ENCODE measurements around the gene CBY3.
"Not testable (repeated sequence)": the region's sequence is repeated elsewhere in the genome, so short reads cannot be mapped to it uniquely, and the experiment has no call there.

Gene CBY3

DNA sequence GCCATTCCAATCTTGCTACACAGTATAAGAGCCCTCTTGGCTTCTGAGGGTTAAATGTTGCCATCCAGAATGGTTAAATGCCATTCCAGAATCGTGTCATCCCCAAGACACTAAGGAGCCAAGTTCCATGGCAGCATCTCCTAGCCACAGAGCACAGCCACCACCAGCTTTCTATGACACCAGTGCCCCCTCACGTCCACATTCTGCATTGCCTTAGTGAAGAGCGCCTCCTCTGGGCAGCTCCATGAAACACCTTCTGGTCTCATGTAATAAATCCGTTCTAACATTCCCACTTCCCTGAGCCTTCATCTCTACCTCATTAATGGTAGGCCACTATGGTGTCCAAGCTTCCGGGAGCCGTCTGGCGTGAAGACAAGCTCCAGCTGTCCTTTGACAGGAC is 12.4 kb downstream of the CBY3 start:
- DNase-seq (ENCODE audit: low read depth), result no peak

DNA sequence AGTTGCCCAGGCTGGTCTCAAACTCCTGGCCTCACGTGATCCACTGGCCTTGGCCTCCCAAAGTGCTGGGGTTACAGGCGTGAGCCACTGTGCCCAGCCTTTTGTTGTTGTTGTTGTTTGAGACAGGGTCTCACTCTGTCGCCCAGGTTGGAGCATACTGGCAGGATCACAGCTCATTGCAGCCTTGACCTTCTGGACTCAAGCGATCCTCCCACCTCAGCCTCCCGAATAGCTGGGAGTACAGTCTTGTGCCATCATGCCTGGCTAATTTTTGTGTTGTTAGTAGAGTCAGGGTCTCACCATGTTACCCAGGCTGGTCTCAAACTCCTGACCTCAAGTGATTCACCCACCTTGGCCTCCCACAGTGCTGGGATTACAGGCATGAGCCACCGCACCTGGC is 19.2 kb downstream of the CBY3 start:
- not testable (repeated sequence) for DNase-seq (ENCODE audit: low read depth)

DNA sequence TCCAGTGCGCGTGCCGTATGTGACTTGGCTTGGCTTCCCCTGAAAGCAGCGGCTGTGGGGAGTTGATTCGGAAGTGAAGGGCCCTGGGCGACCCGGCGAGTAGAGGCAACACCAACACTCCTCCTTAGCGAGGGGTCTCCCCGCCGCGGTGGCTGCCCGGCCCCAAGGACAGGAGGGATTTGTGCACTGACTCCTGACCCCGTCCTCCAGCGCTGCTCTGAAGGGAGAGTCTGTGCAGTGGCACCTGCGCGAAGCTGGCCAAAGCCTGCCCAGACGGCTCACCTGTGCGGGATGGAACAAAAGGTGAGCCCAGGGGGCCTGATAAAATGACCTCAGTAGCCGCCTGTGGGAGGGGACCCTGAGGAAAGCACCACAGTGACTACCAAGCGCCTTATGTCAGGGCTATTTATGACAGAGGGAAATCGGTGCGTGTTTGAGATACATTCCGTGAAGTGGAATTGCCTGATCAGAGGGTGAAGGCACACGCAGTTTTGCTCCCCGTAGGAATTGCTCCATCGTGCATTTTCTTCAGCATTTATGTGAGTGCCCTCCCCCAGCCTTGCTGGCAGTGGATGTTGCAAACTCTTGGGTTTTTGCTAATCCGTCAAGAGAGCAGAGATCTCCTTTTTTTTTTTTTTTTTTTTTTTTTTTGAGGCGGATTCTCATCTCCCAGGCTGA is 22.5 kb downstream of the CBY3 start:
- DNase-seq (ENCODE audit: low read depth), result not testable (repeated sequence)

DNA sequence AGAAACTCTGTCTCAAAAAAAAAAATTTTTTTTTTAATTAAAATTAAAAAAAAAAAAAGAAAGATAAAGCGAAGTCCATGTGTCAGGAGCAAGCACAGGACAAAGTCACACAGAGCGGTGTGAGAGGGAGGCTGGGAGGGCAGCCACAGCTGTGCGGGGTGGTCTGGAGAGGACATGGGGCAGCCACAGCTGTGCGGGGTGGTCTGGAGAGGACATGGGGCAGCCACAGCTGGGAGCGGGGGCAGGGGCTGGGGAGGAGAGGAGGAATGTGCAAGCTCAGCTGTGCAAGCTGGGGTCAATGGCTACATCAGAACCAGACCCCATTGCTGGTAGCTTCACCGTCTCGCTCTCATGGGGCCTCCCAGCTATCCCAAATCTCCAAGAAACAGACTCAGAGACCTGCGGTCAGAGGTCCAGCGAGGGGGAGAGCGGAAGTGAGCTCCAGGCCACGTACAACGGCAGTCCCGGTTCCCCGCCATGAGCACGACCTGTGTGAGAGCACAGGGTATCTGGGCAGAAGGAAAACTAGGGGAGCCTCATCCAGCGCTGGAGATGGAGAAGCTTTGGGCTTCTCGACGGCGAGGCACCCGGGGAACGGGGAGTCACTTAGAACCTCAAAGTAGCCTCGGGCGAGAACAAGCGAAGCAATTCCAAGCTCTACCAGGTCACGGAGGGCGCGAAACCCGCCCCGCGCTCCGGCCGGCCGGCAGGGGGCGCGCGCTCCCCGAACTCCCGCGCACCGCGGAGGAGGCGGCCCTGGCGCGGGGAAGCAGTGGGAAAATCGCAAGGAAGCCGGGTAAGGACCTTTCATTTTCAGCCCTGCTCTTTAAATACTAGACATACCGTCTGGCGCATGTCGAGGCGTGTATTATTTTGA is 23.3 kb downstream of the CBY3 start:
- DNase-seq (ENCODE audit: low read depth), result not testable (repeated sequence)

DNA sequence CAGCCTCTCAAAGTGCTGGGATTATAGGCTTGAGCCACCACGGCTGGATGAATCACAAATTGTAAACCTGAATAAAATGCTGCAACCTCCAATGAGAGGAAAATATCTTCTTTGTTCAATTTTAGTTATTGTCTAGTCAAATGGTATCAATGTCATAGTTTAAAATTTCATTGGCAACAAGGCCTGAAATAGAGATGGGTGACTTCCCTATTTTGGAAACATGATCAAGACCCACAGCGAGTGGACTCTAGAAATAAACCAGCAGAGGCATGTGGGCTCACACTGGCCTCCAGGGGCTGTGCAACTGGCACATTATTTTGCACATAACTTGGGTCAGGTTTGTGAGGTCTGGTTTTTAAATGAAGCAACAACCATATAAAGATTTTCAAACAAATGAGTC is 27.7 kb downstream of the CBY3 start:
- DNase-seq (ENCODE audit: low read depth), result not testable (repeated sequence)

DNA sequence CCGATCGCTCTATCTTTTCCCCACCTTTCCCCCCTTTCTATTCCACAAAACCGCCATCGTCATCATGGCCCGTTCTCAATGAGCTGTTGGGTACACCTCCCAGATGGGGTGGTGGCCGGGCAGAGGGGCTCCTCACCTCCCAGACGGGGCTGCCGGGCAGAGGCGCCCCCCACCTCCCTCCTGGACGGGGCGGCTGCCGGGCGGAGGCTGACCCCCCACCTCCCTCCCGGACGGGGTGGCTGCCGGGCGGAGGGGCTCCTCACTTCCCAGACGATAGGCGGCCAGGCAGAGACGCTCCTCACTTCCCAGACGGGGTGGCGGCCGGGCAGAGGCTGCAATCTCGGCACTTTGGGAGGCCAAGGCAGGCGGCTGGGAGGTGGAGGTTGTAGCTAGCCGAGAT is 30.6 kb downstream of the CBY3 start:
- DNase-seq (ENCODE audit: low read depth), result not testable (repeated sequence)

DNA sequence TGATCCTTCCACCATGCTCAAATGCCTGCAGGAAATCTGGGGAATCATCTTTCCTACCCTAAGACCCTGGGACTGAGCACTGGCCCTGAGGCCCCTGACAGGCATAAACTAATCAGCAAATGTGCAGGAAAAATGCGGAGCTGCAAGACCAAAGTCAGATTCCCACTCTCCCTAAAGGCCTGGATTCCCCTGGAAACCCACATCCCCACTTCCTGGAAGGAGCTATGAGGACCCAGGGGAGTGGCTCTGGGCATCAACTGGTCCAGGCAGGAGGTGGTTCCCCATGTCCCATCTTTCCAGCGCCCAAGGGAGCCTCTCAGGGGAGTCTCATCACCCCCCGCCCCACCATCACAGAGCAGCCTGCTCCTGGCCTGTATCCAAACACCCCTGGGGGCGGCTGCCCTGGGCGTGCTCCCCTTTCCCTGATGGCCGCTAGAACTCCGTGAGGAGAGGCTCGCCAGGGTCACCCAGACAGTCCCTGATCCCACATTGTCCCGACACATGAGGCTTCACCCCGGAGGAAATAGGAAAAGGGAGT is 31.6 kb downstream of the CBY3 start:
- not testable (repeated sequence) for DNase-seq (ENCODE audit: low read depth)

DNA sequence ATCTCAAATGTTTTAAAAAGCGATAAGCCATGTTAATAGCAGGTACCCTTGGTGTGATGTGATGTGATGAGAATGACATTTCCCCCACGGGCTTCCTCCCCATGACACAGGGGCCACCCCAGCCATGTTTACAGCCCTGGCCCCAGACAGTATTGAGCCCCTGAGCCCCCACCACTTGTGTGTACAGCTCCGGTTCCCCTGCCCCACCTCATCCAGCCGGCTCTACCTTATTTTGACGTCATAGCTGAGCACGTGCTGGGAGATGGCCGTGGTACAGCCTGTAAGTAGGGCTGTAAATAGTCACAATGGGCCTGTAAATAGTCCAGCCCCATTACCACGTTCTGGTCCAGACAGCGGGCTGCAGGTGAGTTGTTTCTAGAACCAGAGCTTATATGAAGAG is 32.4 kb downstream of the CBY3 start:
- DNase-seq (ENCODE audit: low read depth), result no peak

DNA sequence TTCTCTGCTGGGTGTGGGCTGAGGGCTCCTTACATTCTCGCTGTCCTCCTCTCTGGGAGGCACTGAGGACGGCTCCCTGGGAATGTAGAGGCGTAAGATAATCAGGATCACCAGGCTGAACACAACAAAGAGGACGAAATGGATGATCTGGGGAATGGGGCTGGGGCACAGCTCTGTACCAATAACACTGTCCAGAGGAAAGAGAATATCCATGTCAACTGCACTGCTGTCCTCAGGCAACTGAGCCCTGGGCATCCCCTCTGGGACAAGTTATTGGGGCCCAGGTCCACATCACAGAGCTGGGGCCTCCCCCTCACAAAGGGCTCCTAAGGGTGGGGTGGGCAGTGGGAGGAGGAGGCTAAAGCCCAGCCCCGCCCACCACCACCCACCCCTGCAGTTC is 36.1 kb downstream of the CBY3 start:
- not testable (repeated sequence) for DNase-seq (ENCODE audit: low read depth)

DNA sequence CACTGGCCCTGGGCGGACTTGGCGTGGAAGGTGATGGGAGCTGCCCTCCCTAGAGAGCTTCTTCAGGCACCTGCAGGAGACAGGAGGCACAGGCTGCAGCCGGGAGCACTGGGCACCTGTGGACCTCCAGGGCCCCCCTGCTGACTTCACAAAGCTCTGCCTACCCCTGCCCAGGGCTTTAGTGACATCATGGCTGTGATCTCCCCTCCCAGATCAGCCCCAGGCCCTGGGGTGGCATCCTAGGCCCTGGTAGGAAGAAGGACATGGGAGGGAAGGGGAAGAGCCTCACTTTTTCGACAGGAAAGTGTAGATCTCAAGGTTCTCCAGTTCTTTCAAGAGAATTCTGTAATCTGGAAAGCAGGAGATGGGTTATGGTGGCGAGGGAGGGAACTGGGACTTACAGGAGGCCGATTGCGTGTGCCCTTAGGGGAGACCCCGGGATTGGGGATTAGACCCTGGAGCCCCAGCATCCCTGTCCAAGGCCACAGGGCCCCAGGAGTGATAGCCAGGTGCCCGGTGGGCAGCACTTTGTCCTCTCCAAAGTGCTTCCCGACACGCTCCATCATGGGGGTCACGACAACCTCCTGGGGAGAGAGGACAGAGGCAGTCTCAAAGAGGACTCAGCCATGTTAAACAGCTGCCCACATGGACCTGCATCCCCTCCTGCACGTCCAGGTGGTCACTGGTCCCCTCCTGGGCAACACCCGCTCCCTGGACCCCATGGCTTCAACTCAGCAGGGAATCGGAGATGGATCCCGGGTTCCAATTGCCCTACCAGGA is 37.5 kb downstream of the CBY3 start:
- not testable (repeated sequence) for DNase-seq (ENCODE audit: low read depth)

DNA sequence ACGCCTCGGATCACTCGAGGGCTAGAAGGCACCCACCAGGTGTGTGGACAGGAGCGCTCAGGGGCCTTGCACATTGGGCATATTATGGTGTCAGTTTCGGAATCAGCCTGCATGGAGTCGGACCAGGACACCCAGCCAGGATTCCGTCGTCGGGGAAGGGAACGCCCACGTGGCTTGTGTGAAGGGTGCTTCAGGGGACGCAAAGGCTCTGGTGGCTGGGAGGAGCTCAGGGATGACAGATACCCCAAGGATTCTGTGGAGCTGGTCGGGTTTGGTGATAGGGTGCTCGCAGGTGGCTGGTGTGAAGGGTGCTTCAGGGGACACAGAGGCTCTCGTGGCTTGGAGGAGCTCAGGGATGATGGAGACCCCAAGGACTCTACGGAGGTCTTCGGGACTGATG is 38.2 kb downstream of the CBY3 start:
- DNase-seq (ENCODE audit: low read depth), result not testable (repeated sequence)

DNA sequence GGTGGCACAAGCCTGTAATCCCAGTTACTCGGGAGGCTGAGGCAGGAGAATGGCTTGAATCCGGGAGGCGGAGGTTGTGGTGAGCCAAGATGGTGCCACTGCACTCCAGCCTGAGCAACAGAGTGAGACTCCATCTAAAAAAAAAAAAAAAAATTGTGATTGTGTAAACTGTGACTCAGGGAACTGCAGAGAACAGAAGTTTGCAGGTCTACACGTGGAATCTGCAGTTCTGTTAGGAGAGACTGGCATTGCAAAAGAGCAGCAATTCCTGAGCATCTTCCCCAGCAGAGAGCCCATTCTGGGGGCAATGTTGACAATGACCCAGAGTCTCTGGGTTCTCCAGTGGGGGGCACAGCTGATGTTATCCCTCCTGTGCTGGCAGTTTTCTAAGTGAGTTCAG is 39.1 kb downstream of the CBY3 start:
- DNase-seq (ENCODE audit: low read depth), result not testable (repeated sequence)

DNA sequence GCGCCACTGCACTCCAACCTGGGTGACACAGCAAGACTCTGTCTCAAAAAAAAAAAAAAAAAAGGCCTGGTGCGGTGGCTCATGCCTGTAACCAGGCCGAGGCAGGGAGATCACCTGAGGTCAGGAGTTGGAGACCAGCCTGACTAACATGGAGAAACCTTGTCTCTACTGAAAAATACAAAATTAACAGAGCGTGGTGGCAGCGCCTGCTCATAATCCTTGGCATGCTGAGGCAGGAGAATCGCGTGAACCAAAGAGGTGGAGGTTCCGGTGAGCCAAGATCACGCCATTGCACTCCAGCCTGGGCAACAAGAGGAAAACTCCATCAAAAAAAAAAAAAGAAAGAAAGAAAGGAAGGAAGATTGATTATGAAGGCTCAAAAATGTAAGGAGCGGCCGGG is 41.5 kb downstream of the CBY3 start:
- not testable (repeated sequence) for DNase-seq (ENCODE audit: low read depth)

DNA sequence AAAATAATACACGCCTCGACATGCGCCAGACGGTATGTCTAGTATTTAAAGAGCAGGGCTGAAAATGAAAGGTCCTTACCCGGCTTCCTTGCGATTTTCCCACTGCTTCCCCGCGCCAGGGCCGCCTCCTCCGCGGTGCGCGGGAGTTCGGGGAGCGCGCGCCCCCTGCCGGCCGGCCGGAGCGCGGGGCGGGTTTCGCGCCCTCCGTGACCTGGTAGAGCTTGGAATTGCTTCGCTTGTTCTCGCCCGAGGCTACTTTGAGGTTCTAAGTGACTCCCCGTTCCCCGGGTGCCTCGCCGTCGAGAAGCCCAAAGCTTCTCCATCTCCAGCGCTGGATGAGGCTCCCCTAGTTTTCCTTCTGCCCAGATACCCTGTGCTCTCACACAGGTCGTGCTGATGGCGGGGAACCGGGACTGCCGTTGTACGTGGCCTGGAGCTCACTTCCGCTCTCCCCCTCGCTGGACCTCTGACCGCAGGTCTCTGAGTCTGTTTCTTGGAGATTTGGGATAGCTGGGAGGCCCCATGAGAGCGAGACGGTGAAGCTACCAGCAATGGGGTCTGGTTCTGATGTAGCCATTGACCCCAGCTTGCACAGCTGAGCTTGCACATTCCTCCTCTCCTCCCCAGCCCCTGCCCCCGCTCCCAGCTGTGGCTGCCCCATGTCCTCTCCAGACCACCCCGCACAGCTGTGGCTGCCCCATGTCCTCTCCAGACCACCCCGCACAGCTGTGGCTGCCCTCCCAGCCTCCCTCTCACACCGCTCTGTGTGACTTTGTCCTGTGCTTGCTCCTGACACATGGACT is 46.3 kb downstream of the CBY3 start:
- not testable (repeated sequence) for DNase-seq (ENCODE audit: low read depth)

DNA sequence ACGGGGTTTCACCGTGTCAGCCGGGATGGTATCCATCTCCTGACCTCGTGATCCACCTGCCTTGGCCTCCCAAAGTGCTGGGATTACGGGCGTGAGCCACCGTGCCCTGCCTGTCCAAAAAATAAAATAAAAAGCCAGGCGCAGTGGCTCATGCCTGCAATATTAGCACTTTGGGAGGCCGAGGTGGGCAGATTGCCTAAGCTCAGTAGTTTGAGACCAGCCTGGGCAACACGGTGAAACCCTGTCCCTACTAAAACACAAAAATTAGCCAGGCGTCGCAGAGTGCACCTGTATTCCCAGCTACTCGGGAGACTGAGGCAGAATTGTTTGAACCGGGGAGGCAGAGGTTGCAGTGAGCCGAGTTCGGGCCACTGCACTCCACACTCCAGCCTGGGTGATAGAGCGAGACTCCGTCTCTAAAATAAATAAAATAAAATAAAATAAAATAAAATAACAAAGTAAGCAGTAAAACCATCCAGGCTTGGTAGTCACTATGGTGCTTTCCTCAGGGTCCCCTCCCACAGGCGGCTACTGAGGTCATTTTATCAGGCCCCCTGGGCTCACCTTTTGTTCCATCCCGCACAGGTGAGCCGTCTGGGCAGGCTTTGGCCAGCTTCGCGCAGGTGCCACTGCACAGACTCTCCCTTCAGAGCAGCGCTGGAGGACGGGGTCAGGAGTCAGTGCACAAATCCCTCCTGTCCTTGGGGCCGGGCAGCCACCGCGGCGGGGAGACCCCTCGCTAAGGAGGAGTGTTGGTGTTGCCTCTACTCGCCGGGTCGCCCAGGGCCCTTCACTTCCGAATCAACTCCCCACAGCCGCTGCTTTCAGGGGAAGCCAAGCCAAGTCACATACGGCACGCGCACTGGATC is 47.1 kb downstream of the CBY3 start:
- not testable (repeated sequence) for DNase-seq (ENCODE audit: low read depth)
